Measurements from ENCODE around the gene SOWAHB. TPM values are rescaled to one million over a fixed set of nuclear protein-coding genes. Genes with fewer than 3 reads are reported as not detected.
"Not testable (repeated sequence)": the region's sequence is repeated elsewhere in the genome, so short reads cannot be mapped to it uniquely, and the experiment has no call there.

SOWAHB gene
- total and polyA plus RNA-seq, 4 donors, result 2.5 to 30.5 (median 10.1) TPM

DNA sequence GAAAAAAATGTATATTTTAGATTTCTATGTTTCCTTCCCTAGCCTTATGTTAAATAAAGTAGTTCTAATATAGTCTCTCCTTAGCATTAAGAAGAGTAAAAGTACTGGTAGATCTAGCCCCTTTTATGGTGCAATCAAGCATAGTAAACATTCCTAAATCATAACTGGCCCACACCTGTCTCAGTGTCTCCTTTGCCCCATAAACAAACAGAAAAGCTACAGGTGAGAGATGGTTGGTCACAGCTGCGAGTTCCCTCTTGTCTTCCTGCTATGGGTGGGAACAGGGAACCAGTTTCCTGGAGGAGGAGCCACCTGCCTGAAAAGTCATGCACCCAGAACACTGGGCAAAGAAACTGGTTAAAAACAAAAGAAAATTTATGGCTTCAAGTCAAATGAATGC is 16.6 kb downstream of the SOWAHB start:
- Histone ChIP-seq H3K27ac (ENCODE audit: low read depth in 1 of 2, low read length in 2 of 2) (no peak overlapping the region), H3K9me3 (ENCODE audit: control insufficient read depth in 4 of 4, low read length in 3 of 4) (no peaks in the 10 kb centered on the region), H3K4me3 (ENCODE audit: low read depth in 1 of 3, low read length in 3 of 3) (no peak overlapping the region), H3K4me1 (ENCODE audit: control insufficient read depth in 4 of 4, insufficient read depth in 4 of 4, low read length in 3 of 4) (peaks cover 0 to 2% (median 0%) of the 10 kb centered on the region in 4 donors), H3K36me3 (ENCODE audit: control insufficient read depth in 4 of 4, insufficient read depth in 3 of 4, low read depth in 1 of 4, low read length in 3 of 4) (no peaks in the 10 kb centered on the region), H3K9ac (ENCODE audit: low read depth in 1 of 2, low read length in 2 of 2) (no peak overlapping the region), H3K27me3 (ENCODE audit: control insufficient read depth in 4 of 4, insufficient read depth in 4 of 4, low read length in 3 of 4) (no peaks in the 10 kb centered on the region)
- WGBS, result 14% methylated on average over 1 of the region's 1 CpG
- no peak for TF ChIP-seq SP1 (IDR thresholded peaks at IDR 0.05)
- DNase-seq (ENCODE audit: low spot score), result no peak

- no peak for DNase-seq (ENCODE audit: low spot score)
- Histone ChIP-seq H3K27ac (ENCODE audit: low read depth in 1 of 2, low read length in 2 of 2) (no peak overlapping the region), H3K4me3 (ENCODE audit: low read depth in 1 of 3, low read length in 3 of 3) (no peak overlapping the region), H3K9me3 (ENCODE audit: control insufficient read depth in 4 of 4, low read length in 3 of 4) (no peaks in the 10 kb centered on the region), H3K27me3 (ENCODE audit: control insufficient read depth in 4 of 4, insufficient read depth in 4 of 4, low read length in 3 of 4) (no peaks in the 10 kb centered on the region), H3K36me3 (ENCODE audit: control insufficient read depth in 4 of 4, insufficient read depth in 3 of 4, low read depth in 1 of 4, low read length in 3 of 4) (no peaks in the 10 kb centered on the region), H3K4me1 (ENCODE audit: control insufficient read depth in 4 of 4, insufficient read depth in 4 of 4, low read length in 3 of 4) (no peaks in the 10 kb centered on the region), H3K9ac (ENCODE audit: low read depth in 1 of 2, low read length in 2 of 2) (no peak overlapping the region)
- TF ChIP-seq, protein P1, sequence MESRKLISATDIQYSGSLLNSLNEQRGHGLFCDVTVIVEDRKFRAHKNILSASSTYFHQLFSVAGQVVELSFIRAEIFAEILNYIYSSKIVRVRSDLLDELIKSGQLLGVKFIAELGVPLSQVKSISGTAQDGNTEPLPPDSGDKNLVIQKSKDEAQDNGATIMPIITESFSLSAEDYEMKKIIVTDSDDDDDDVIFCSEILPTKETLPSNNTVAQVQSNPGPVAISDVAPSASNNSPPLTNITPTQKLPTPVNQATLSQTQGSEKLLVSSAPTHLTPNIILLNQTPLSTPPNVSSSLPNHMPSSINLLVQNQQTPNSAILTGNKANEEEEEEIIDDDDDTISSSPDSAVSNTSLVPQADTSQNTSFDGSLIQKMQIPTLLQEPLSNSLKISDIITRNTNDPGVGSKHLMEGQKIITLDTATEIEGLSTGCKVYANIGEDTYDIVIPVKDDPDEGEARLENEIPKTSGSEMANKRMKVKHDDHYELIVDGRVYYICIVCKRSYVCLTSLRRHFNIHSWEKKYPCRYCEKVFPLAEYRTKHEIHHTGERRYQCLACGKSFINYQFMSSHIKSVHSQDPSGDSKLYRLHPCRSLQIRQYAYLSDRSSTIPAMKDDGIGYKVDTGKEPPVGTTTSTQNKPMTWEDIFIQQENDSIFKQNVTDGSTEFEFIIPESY (IDR thresholded peaks at IDR 0.05), result no peak
- no peak for TF ChIP-seq EGR1 (IDR thresholded peaks at IDR 0.05; ENCODE audit: low read depth in 2 of 2)
- TF ChIP-seq HNF4G (IDR thresholded peaks at IDR 0.05), result no peak
- no peak for TF ChIP-seq ATF3 (IDR thresholded peaks at IDR 0.05)
- TF ChIP-seq, protein P2, sequence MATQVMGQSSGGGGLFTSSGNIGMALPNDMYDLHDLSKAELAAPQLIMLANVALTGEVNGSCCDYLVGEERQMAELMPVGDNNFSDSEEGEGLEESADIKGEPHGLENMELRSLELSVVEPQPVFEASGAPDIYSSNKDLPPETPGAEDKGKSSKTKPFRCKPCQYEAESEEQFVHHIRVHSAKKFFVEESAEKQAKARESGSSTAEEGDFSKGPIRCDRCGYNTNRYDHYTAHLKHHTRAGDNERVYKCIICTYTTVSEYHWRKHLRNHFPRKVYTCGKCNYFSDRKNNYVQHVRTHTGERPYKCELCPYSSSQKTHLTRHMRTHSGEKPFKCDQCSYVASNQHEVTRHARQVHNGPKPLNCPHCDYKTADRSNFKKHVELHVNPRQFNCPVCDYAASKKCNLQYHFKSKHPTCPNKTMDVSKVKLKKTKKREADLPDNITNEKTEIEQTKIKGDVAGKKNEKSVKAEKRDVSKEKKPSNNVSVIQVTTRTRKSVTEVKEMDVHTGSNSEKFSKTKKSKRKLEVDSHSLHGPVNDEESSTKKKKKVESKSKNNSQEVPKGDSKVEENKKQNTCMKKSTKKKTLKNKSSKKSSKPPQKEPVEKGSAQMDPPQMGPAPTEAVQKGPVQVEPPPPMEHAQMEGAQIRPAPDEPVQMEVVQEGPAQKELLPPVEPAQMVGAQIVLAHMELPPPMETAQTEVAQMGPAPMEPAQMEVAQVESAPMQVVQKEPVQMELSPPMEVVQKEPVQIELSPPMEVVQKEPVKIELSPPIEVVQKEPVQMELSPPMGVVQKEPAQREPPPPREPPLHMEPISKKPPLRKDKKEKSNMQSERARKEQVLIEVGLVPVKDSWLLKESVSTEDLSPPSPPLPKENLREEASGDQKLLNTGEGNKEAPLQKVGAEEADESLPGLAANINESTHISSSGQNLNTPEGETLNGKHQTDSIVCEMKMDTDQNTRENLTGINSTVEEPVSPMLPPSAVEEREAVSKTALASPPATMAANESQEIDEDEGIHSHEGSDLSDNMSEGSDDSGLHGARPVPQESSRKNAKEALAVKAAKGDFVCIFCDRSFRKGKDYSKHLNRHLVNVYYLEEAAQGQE (IDR thresholded peaks at IDR 0.05), result no peak
- TF ChIP-seq RXRA (IDR thresholded peaks at IDR 0.05), result no peak
- TF ChIP-seq HNF4A (conservative IDR thresholded peaks at IDR 0.05), result no peak
- TF ChIP-seq YY1 (IDR thresholded peaks at IDR 0.05), result no peak
- 92% methylated on average over 3 of the region's 3 CpGs for WGBS
These were observed 18.1 kb downstream of the SOWAHB start for GRCh38 chr4:76879731-76880364.

DNA sequence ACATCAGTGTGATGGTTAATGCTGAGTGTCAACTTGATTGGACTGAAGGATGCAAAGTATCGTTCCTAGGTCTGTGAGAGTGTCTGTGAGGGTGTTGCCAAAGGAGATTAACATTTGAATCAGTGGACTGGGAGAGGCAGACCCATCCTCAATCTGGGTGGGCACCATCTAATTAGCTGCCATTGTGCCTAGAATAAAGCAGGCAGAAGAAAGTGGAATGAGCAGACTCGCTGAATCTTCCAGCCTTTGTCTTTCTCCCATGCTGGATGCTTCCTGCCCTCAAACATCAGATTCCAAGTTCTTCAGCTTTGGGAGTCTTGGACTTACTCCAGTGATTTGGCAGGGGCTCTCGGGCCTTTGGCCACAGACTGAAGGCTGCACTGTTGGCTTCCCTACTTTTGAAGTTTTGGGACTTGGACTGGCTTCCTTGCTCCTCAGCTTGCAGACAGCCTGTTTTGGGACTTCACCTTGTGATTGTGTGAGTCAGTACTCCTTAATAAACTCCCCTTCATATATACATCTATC is 19.2 kb downstream of the SOWAHB start:
- not testable (repeated sequence) for H3K4me3 ChIP-seq (ENCODE audit: low read depth in 1 of 3, low read length in 3 of 3); H3K27ac ChIP-seq (ENCODE audit: low read depth in 1 of 2, low read length in 2 of 2); H3K36me3 ChIP-seq (ENCODE audit: control insufficient read depth in 4 of 4, insufficient read depth in 3 of 4, low read depth in 1 of 4, low read length in 3 of 4); DNase-seq (ENCODE audit: low spot score); H3K9ac ChIP-seq (ENCODE audit: low read depth in 1 of 2, low read length in 2 of 2); H3K9me3 ChIP-seq (ENCODE audit: control insufficient read depth in 4 of 4, low read length in 3 of 4); H3K27me3 ChIP-seq (ENCODE audit: control insufficient read depth in 4 of 4, insufficient read depth in 4 of 4, low read length in 3 of 4); H3K4me1 ChIP-seq (ENCODE audit: control insufficient read depth in 4 of 4, insufficient read depth in 4 of 4, low read length in 3 of 4)
- 85% methylated on average over 3 of the region's 3 CpGs for WGBS
